Measurements from ENCODE around the gene USP7.

Gene USP7

GRCh38 chr16:8963821-8964441, at the start of gene USP7:
USP7 (minus strand) TSS chr16:8963906; CDS start chr16:8963285, 621 bp downstream.
- TF ChIP-seq ZNF274 (IDR thresholded peaks at IDR 0.05; ENCODE audit: low read depth, low read length), result no peak
- peak within 1 kb of the TSS; percentile 96 for H3K4me3 ChIP-seq (ENCODE audit: low read length)

- no peak for TF ChIP-seq ZNF274 (IDR thresholded peaks at IDR 0.05; ENCODE audit: low read depth, low read length)
- H3K4me3 ChIP-seq (ENCODE audit: low read length), result no peak overlapping the region
Measured at GRCh38 chr16:9013508-9013864, 49.8 kb upstream of the USP7 start.

GRCh38 chr16:9012848-9013507, 49.3 kb upstream of the USP7 start:
- H3K4me3 ChIP-seq (ENCODE audit: low read length), result no peak overlapping the region
- no peak for TF ChIP-seq ZNF274 (IDR thresholded peaks at IDR 0.05; ENCODE audit: low read depth, low read length)

- H3K4me3 ChIP-seq (ENCODE audit: low read length), result no peak overlapping the region
- TF ChIP-seq ZNF274 (IDR thresholded peaks at IDR 0.05; ENCODE audit: low read depth, low read length), result no peak
Measured at GRCh38 chr16:9012330-9012729, 48.6 kb upstream of the USP7 start.

GRCh38 chr16:9008601-9009260, 45.0 kb upstream of the USP7 start:
- TF ChIP-seq ZNF274 (IDR thresholded peaks at IDR 0.05; ENCODE audit: low read depth, low read length), result no peak
- no peak overlapping the region; the same call in 1 of the 2 replicates for H3K4me3 ChIP-seq (ENCODE audit: low read length)

- H3K4me3 ChIP-seq (ENCODE audit: low read length), result no peak overlapping the region
- no peak for TF ChIP-seq ZNF274 (IDR thresholded peaks at IDR 0.05; ENCODE audit: low read depth, low read length)
Measured at GRCh38 chr16:9007177-9007794, 43.6 kb upstream of the USP7 start.

- no peak overlapping the region for H3K4me3 ChIP-seq (ENCODE audit: low read length)
- TF ChIP-seq ZNF274 (IDR thresholded peaks at IDR 0.05; ENCODE audit: low read depth, low read length), result no peak
Measured at GRCh38 chr16:9004183-9004582, 40.5 kb upstream of the USP7 start.

GRCh38 chr16:9003763-9004162, 40.1 kb upstream of the USP7 start:
- TF ChIP-seq ZNF274 (IDR thresholded peaks at IDR 0.05; ENCODE audit: low read depth, low read length), result no peak
- H3K4me3 ChIP-seq (ENCODE audit: low read length), result no peak overlapping the region

- no peak for TF ChIP-seq ZNF274 (IDR thresholded peaks at IDR 0.05; ENCODE audit: low read depth, low read length)
Measured at GRCh38 chr16:9003322-9003721, 39.6 kb upstream of the USP7 start.

GRCh38 chr16:9002042-9002441, 38.3 kb upstream of the USP7 start:
- H3K4me3 ChIP-seq (ENCODE audit: low read length), result no peak overlapping the region
- no peak for TF ChIP-seq ZNF274 (IDR thresholded peaks at IDR 0.05; ENCODE audit: low read depth, low read length)

More at GRCh38 chr16:9003322-9003721, 39.6 kb upstream of the USP7 start:
- no peak overlapping the region for H3K4me3 ChIP-seq (ENCODE audit: low read length)

GRCh38 chr16:9000664-9001063, 37.0 kb upstream of the USP7 start:
- H3K4me3 ChIP-seq (ENCODE audit: low read length), result no peak overlapping the region
- TF ChIP-seq ZNF274 (IDR thresholded peaks at IDR 0.05; ENCODE audit: low read depth, low read length), result no peak

GRCh38 chr16:8999800-9000199, 36.1 kb upstream of the USP7 start:
- no peak for TF ChIP-seq ZNF274 (IDR thresholded peaks at IDR 0.05; ENCODE audit: low read depth, low read length)
- H3K4me3 ChIP-seq (ENCODE audit: low read length), result no peak overlapping the region

GRCh38 chr16:8998108-8998507, 34.4 kb upstream of the USP7 start:
- TF ChIP-seq ZNF274 (IDR thresholded peaks at IDR 0.05; ENCODE audit: low read depth, low read length), result no peak
- no peak overlapping the region for H3K4me3 ChIP-seq (ENCODE audit: low read length)

- no peak overlapping the region for H3K4me3 ChIP-seq (ENCODE audit: low read length)
- TF ChIP-seq ZNF274 (IDR thresholded peaks at IDR 0.05; ENCODE audit: low read depth, low read length), result no peak
Measured at GRCh38 chr16:8996891-8997290, 33.2 kb upstream of the USP7 start.

- no peak overlapping the region for H3K4me3 ChIP-seq (ENCODE audit: low read length)
- TF ChIP-seq ZNF274 (IDR thresholded peaks at IDR 0.05; ENCODE audit: low read depth, low read length), result no peak
Measured at GRCh38 chr16:8990445-8990844, 26.7 kb upstream of the USP7 start.

Measured in GM08714 (cell line).